Prostate gland (tissue), 2 donors: ENCODE measurements around the gene ATP6V1G2.

Source experiments
- POLR2AphosphoS5 ChIP-seq: sonication (generic); formaldehyde crosslinking; IDR thresholded peaks from one replicate; pipeline ENCODE4 v1.6.1; 2017; ENCODE audit warnings: antibody characterized with exemption
- TF ChIP-seq, protein P1 (sequence below), 4 experiments: fragments of 200-600 bp in 2 of 4; fragments of 450-650 bp in 2 of 4; sonication (generic) in 2 of 4; IDR thresholded peaks; 1 replicate in 3 of 4; 2 replicates in 1 of 4; pipeline ENCODE4 v1.5.1; 2016 to 2019; ENCODE audit warnings: antibody characterized with exemption in 4 of 4, mild to moderate bottlenecking in 2 of 4, moderate library complexity in 2 of 4

DNA sequence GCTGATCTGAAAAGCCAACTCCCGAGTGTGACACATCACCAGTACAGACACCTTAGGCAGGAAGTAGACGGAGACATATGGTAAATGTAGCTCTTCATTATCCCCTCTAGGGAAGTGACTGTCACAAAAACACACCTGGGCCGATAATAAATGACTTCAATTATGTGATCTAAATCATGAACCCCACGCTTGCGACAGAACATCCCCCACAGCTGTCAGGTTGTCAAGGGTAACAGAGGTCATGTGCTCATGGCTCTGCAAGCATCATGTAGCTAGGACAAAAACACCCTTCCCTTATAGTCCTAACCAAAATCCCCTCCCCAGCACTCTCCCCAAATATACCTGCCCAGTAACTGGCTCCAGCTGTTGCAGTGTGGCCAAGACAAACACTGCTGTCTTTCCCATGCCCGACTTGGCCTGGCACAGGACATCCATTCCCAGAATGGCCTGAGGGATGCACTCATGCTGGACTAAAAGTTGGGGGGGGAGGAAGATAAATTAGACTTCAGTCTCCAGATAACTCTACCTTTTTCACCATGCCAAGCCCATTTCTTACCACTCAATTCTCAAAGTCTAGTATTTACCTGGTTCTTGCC is 7.5 kb downstream of the ATP6V1G2 start:
- TF ChIP-seq, protein P1, sequence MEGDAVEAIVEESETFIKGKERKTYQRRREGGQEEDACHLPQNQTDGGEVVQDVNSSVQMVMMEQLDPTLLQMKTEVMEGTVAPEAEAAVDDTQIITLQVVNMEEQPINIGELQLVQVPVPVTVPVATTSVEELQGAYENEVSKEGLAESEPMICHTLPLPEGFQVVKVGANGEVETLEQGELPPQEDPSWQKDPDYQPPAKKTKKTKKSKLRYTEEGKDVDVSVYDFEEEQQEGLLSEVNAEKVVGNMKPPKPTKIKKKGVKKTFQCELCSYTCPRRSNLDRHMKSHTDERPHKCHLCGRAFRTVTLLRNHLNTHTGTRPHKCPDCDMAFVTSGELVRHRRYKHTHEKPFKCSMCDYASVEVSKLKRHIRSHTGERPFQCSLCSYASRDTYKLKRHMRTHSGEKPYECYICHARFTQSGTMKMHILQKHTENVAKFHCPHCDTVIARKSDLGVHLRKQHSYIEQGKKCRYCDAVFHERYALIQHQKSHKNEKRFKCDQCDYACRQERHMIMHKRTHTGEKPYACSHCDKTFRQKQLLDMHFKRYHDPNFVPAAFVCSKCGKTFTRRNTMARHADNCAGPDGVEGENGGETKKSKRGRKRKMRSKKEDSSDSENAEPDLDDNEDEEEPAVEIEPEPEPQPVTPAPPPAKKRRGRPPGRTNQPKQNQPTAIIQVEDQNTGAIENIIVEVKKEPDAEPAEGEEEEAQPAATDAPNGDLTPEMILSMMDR (IDR thresholded peaks at IDR 0.05) = no peak
- TF ChIP-seq POLR2AphosphoS5 = no peak
